ENCODE measurements around the gene TOX2.

TOX2 gene

DNA sequence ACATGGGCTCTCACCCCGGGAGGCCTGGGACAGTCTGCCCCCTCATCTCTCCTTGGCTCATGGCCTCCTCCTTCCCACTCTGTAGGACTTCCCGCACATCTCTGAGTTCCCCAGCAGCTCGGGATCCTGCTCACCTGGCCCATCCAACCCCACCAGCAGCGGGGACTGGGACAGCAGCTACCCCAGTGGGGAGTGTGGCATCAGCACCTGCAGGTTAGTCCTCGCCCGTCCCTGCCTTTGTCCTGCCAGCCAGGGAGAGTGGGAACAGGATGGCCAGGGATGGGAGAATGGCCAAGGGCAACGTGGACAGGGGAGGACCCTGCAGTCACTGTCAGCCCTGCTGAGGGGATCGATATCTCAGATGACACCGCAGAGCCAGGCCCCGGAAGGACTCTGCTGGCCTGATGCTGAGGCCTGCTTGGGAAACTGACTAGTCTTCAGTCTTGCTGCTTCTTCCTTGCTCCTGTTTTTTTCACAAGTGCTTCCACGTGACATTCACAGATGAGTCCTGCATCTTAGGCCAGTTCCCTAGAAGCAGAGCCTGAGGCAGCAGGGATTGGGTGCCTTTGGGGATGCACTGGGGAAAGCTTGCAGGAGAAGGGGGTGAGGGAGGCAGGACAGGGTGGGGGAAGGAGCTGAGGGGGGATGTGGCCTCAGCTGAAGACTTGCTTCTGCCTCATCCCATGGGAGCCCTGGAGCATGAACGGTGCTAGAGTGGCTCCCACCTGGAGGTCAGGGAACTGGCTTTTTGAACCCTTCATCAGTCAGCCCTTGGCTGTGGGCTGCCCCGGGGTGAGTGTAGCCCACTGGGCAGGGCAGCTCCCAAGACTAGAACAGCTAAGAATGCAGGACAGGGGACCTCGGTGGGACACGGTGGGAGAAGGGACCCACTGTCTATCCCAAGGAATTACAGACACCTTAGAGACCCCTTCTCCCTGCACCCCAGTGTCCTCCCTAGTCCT lies 152.3 kb downstream of the TOX2 start:
- H3K27ac Mint-ChIP-seq = no peak overlapping the region
- no peak for TF ChIP-seq CTCF (IDR thresholded peaks at IDR 0.05)
- no peak for DNase-seq
- no peaks in the 10 kb centered on the region for H3K9me3 Mint-ChIP-seq
- H3K36me3 Mint-ChIP-seq (ENCODE audit: low read depth) = no peaks in the 10 kb centered on the region
- H3K4me3 Mint-ChIP-seq = no peak overlapping the region
- H3K27me3 Mint-ChIP-seq (ENCODE audit: low read depth, poor library complexity) = peaks cover 11% of the 10 kb centered on the region
- peaks cover 2% of the 10 kb centered on the region for H3K4me1 Mint-ChIP-seq

DNA sequence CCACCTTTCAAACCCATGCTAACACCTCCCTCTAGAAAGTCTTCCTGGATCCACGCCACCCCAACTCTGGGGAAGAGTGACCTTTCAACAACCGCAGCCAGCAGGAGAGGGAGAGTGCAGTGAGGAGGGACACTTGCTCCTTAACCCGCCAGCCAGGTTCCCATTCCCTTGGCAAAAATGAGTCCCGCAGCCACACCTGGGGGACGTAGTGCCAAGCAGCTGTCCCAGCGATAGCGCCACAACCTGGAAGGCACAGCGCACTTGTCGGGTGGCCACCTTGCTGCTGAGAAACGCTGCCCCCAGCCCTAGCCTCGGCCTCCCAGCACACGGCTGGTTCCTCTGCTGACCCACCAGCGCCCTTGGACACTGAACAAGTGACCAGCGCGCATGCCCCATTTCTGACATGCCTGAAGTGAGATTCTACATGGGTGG lies 153.0 kb downstream of the TOX2 start:
- Mint-ChIP-seq H3K36me3 (ENCODE audit: low read depth) (no peaks in the 10 kb centered on the region), H3K9me3 (no peaks in the 10 kb centered on the region), H3K27me3 (ENCODE audit: low read depth, poor library complexity) (peaks cover 13% of the 10 kb centered on the region), H3K4me3 (no peak overlapping the region), H3K4me1 (peaks cover 6% of the 10 kb centered on the region), H3K27ac (no peak overlapping the region)
- DNase-seq = no peak
- TF ChIP-seq CTCF (IDR thresholded peaks at IDR 0.05) = no peak

- H3K9me3 Mint-ChIP-seq = no peaks in the 10 kb centered on the region
- H3K27ac Mint-ChIP-seq = no peak overlapping the region
These were observed 153.9 kb downstream of the TOX2 start for GRCh38 chr20:44068316-44069201.

DNA sequence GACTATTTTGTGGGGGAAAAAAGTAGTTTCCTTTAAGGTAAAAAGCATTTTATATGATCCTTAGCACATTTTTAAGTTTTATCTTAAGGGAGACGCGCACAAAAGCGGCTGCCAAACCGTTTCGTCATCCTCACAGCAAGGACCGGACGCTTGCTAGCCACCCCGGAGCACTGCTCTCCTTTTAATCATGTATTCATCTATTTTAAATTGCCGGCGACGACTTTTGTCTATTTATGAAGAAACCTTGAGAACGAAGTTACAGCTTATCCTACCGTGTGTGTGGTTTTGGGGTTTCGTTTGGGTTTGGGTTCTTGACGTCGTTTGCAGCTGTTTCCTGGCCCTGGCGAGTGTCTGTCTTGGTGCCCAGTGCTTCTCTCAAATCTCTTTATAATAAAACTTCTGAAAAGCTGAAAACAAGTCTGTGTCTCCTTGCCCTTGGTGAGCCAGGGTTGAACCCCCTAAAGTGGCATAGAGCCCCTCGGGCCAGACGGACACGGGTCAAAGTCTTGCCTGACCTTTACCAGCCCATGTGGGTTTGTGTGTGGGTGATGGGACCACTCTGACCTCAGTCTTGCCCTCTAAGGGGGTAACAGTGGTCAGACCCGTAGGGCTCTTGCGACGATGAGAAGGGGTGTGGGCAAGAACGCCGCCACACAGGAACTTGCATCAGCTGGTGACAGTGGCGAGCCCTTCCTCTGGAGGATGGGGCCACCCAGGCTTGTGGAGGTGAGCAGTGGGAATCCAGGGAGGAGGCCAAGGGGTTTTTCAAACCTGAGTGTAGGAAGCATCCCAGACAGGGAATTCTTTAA lies 154.8 kb downstream of the TOX2 start:
- TF ChIP-seq CTCF (IDR thresholded peaks at IDR 0.05) = no peak
- Mint-ChIP-seq H3K9me3 (no peaks in the 10 kb centered on the region), H3K36me3 (ENCODE audit: low read depth) (no peaks in the 10 kb centered on the region), H3K4me3 (no peak overlapping the region), H3K27ac (no peak overlapping the region), H3K27me3 (ENCODE audit: low read depth, poor library complexity) (peaks cover 13% of the 10 kb centered on the region), H3K4me1 (peaks cover 6% of the 10 kb centered on the region)
- no peak for DNase-seq

More at GRCh38 chr20:44068316-44069201, 153.9 kb downstream of the TOX2 start:
- Mint-ChIP-seq H3K27me3 (ENCODE audit: low read depth, poor library complexity) (peaks cover 13% of the 10 kb centered on the region), H3K36me3 (ENCODE audit: low read depth) (no peaks in the 10 kb centered on the region), H3K4me1 (peaks cover 6% of the 10 kb centered on the region), H3K4me3 (no peak overlapping the region)
- DNase-seq = no peak
- TF ChIP-seq CTCF (IDR thresholded peaks at IDR 0.05) = no peak

DNA sequence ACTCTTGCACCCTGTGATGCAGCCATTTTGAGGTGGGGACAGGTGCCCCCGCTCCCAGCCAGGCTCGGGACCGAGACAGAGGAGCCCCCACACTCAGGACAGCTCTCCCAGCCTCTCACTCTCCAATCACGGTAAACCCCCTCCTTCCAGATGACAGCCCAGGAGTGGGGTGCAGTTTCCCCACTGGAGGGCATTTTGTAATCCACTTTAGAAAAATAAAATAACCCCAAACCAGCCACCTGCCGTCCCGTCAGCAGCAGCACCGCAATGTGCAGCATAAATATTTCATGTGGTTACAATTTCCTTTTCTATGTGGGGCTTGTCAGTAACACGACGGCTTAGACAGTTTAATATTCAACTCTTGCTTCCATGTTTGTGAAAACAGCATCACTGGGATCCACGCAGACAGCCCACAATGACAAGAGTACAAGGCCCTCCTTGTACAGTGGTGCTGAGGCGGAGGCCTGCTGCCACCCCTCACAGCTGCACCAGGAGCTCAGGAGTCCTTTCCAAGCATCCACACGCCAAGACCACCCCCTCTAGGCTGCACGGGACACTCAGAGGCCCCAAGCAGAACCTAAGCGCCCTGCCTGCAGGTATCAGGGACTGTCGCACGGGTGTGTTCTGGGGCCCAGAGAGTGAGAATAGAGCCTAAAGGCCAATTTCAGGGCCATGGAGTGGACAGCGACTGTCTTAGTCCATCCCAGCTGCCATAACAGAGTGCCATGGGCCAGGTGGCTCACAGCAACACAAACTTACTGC lies 155.7 kb downstream of the TOX2 start:
- no peak overlapping the region for H3K4me3 Mint-ChIP-seq
- TF ChIP-seq CTCF (IDR thresholded peaks at IDR 0.05) = no peak
- H3K36me3 Mint-ChIP-seq (ENCODE audit: low read depth) = no peaks in the 10 kb centered on the region
- no peaks in the 10 kb centered on the region for H3K9me3 Mint-ChIP-seq
- no peak for DNase-seq
- peaks cover 6% of the 10 kb centered on the region for H3K4me1 Mint-ChIP-seq
- no peak overlapping the region for H3K27ac Mint-ChIP-seq
- H3K27me3 Mint-ChIP-seq (ENCODE audit: low read depth, poor library complexity) = peaks cover 15% of the 10 kb centered on the region
